Lower leg skin (tissue), 3 donors: ENCODE data around the gene CORO7.

Source experiments
- CTCF ChIP-seq, 3 donors: fragments of 450-650 bp; IDR thresholded peaks; one replicate each; pipeline ENCODE4 v1.5.1; 2016; ENCODE audit warnings: antibody characterized with exemption in 3 of 3, mild to moderate bottlenecking in 3 of 3, moderate library complexity in 2 of 3
- POLR2A ChIP-seq, 2 donors: fragments of 450-650 bp; IDR thresholded peaks; one replicate each; pipeline ENCODE4 v1.6.1; 2016 to 2017; ENCODE audit warnings: antibody characterized with exemption in 2 of 2, mild to moderate bottlenecking in 1 of 2, moderate library complexity in 1 of 2

GRCh38 chr16:4372578-4373355 is 43.6 kb downstream of the CORO7 start:
- no peak for TF ChIP-seq CTCF (IDR thresholded peaks at IDR 0.05)
- no peak for TF ChIP-seq POLR2A (IDR thresholded peaks at IDR 0.05)
